ENCODE data around the gene FN3KRP. TPM values are rescaled to one million over a fixed set of nuclear protein-coding genes. Genes with fewer than 3 reads are reported as not detected.

FN3KRP gene
- total and polyA plus RNA-seq, 2 of the 13 experiments (the other 11 are each of a cell fraction or from before 2014, with no cell fraction given), result 22.4 to 28.2 TPM

- TF ChIP-seq MYC (CRISPR knock-in tag; IDR thresholded peaks at IDR 0.05; ENCODE audit: borderline replicate concordance) (no peak), CREB1 (IDR thresholded peaks at IDR 0.05) (peak; percentile 31; the same call in 1 of the 2 replicates), CREB1 (CRISPR knock-in tag; IDR thresholded peaks at IDR 0.05) (no peak), AHDC1 (CRISPR knock-in tag; IDR thresholded peaks at IDR 0.05; ENCODE audit: borderline replicate concordance) (no peak), GTF2F1 (IDR thresholded peaks at IDR 0.05; ENCODE audit: low read length) (no peak), MXD3 (CRISPR knock-in tag; IDR thresholded peaks at IDR 0.05) (no peak), ZNF33B (CRISPR knock-in tag; IDR thresholded peaks at IDR 0.05) (no peak), RFXANK (CRISPR knock-in tag; IDR thresholded peaks at IDR 0.05) (no peak), RXRB (CRISPR knock-in tag; IDR thresholded peaks at IDR 0.05; ENCODE audit: borderline replicate concordance) (no peak), PRDM4 (CRISPR knock-in tag; IDR thresholded peaks at IDR 0.05; ENCODE audit: borderline replicate concordance) (no peak)
Observed at GRCh38 chr17:82670661-82671450, 45.6 kb upstream of the FN3KRP start (continued).
